ENCODE measurements around the gene ARG1.

The ARG1 gene

GRCh38 chr6:131558922-131559321, 14.1 kb upstream of the ARG1 start:
- Mint-ChIP-seq H3K4me1 (ENCODE audit: low read depth) (no peaks in the 10 kb centered on the region), H3K4me3 (no peak overlapping the region), H3K9me3 (no peaks in the 10 kb centered on the region), H3K36me3 (ENCODE audit: low read depth) (no peaks in the 10 kb centered on the region), H3K27ac (no peak overlapping the region), H3K27me3 (no peaks in the 10 kb centered on the region)
- intact Hi-C loops (cut with micrococcal nuclease) = no loop called here

- Mint-ChIP-seq H3K4me1 (ENCODE audit: low read depth) (no peaks in the 10 kb centered on the region), H3K36me3 (ENCODE audit: low read depth) (no peaks in the 10 kb centered on the region), H3K27ac (no peak overlapping the region), H3K9me3 (no peaks in the 10 kb centered on the region), H3K4me3 (no peak overlapping the region), H3K27me3 (no peaks in the 10 kb centered on the region)
- intact Hi-C loops (cut with micrococcal nuclease) = no loop called here
These were observed 10.9 kb upstream of the ARG1 start for GRCh38 chr6:131561925-131562707.

GRCh38 chr6:131565056-131565455, 8.0 kb upstream of the ARG1 start:
- intact Hi-C loops (cut with micrococcal nuclease) = no loop called here
- H3K27me3 Mint-ChIP-seq = no peaks in the 10 kb centered on the region
- no peak overlapping the region for H3K4me3 Mint-ChIP-seq
- no peak overlapping the region for H3K27ac Mint-ChIP-seq
- no peaks in the 10 kb centered on the region for H3K4me1 Mint-ChIP-seq (ENCODE audit: low read depth)
- no peaks in the 10 kb centered on the region for H3K36me3 Mint-ChIP-seq (ENCODE audit: low read depth)
- H3K9me3 Mint-ChIP-seq = no peaks in the 10 kb centered on the region

GRCh38 chr6:131568726-131569125, 4.3 kb upstream of the ARG1 start:
- Mint-ChIP-seq H3K27me3 (no peaks in the 10 kb centered on the region), H3K27ac (no peak overlapping the region), H3K4me3 (no peak overlapping the region), H3K4me1 (ENCODE audit: low read depth) (no peaks in the 10 kb centered on the region), H3K36me3 (ENCODE audit: low read depth) (peaks cover 13% of the 10 kb centered on the region), H3K9me3 (no peaks in the 10 kb centered on the region)
- intact Hi-C loops (cut with micrococcal nuclease) = no loop called here

GRCh38 chr6:131574133-131574532, 1.1 kb downstream of the ARG1 start:
- Mint-ChIP-seq H3K27me3 (no peaks in the 10 kb centered on the region), H3K4me1 (ENCODE audit: low read depth) (no peaks in the 10 kb centered on the region), H3K9me3 (no peaks in the 10 kb centered on the region), H3K4me3 (no peak overlapping the region), H3K27ac (no peak overlapping the region), H3K36me3 (ENCODE audit: low read depth) (peaks cover 37% of the 10 kb centered on the region)
- intact Hi-C loops (cut with micrococcal nuclease) = no loop called here

GRCh38 chr6:131574686-131575085, 1.7 kb downstream of the ARG1 start:
- H3K27ac Mint-ChIP-seq = no peak overlapping the region
- intact Hi-C loops (cut with micrococcal nuclease) = no loop called here
- no peak overlapping the region for H3K4me3 Mint-ChIP-seq
- no peaks in the 10 kb centered on the region for H3K9me3 Mint-ChIP-seq
- H3K36me3 Mint-ChIP-seq (ENCODE audit: low read depth) = peaks cover 37% of the 10 kb centered on the region
- H3K27me3 Mint-ChIP-seq = no peaks in the 10 kb centered on the region
- H3K4me1 Mint-ChIP-seq (ENCODE audit: low read depth) = no peaks in the 10 kb centered on the region

GRCh38 chr6:131575834-131576478, 2.9 kb downstream of the ARG1 start:
- Mint-ChIP-seq H3K27ac (no peak overlapping the region), H3K4me3 (no peak overlapping the region), H3K27me3 (no peaks in the 10 kb centered on the region), H3K36me3 (ENCODE audit: low read depth) (peaks cover 44% of the 10 kb centered on the region), H3K4me1 (ENCODE audit: low read depth) (no peaks in the 10 kb centered on the region), H3K9me3 (no peaks in the 10 kb centered on the region)
- intact Hi-C loops (cut with micrococcal nuclease) = no loop called here

- H3K9me3 Mint-ChIP-seq = no peaks in the 10 kb centered on the region
These were observed 8.5 kb downstream of the ARG1 start for GRCh38 chr6:131581523-131581922.

GRCh38 chr6:131586543-131586942, 13.5 kb downstream of the ARG1 start:
- Mint-ChIP-seq H3K9me3 (no peaks in the 10 kb centered on the region), H3K4me1 (ENCODE audit: low read depth) (no peaks in the 10 kb centered on the region), H3K27me3 (no peaks in the 10 kb centered on the region), H3K27ac (no peak overlapping the region), H3K36me3 (ENCODE audit: low read depth) (peaks cover 71% of the 10 kb centered on the region), H3K4me3 (no peak overlapping the region)
- intact Hi-C loops (cut with micrococcal nuclease) = loop anchor here (5.0 kb wide), 1 partner anchor 36 kb away; no protein-coding TSS in a partner anchor

More at GRCh38 chr6:131581523-131581922, 8.5 kb downstream of the ARG1 start:
- Mint-ChIP-seq H3K36me3 (ENCODE audit: low read depth) (peaks cover 50% of the 10 kb centered on the region), H3K4me3 (no peak overlapping the region), H3K4me1 (ENCODE audit: low read depth) (no peaks in the 10 kb centered on the region), H3K27ac (no peak overlapping the region), H3K27me3 (no peaks in the 10 kb centered on the region)
- intact Hi-C loops (cut with micrococcal nuclease) = no loop called here

- Mint-ChIP-seq H3K4me3 (no peak overlapping the region), H3K9me3 (no peaks in the 10 kb centered on the region), H3K4me1 (ENCODE audit: low read depth) (no peaks in the 10 kb centered on the region), H3K27me3 (no peaks in the 10 kb centered on the region), H3K27ac (no peak overlapping the region), H3K36me3 (ENCODE audit: low read depth) (peaks cover 77% of the 10 kb centered on the region)
- intact Hi-C loops (cut with micrococcal nuclease) = loop anchor here (5.0 kb wide), 1 partner anchor 34 kb away; no protein-coding TSS in a partner anchor
These were observed 14.9 kb downstream of the ARG1 start for GRCh38 chr6:131587909-131588308.

GRCh38 chr6:131588643-131589042, 15.6 kb downstream of the ARG1 start:
- H3K36me3 Mint-ChIP-seq (ENCODE audit: low read depth) = peaks cover 79% of the 10 kb centered on the region
- intact Hi-C loops (cut with micrococcal nuclease) = loop anchor here (5.0 kb wide), 1 partner anchor 34 kb away; no protein-coding TSS in a partner anchor
- no peaks in the 10 kb centered on the region for H3K9me3 Mint-ChIP-seq
- no peak overlapping the region for H3K4me3 Mint-ChIP-seq
- H3K27ac Mint-ChIP-seq = no peak overlapping the region
- no peaks in the 10 kb centered on the region for H3K4me1 Mint-ChIP-seq (ENCODE audit: low read depth)
- H3K27me3 Mint-ChIP-seq = no peaks in the 10 kb centered on the region

GRCh38 chr6:131592935-131593334, 19.9 kb downstream of the ARG1 start:
- H3K4me3 Mint-ChIP-seq = no peak overlapping the region
- H3K4me1 Mint-ChIP-seq (ENCODE audit: low read depth) = no peaks in the 10 kb centered on the region
- H3K27ac Mint-ChIP-seq = no peak overlapping the region
- no peaks in the 10 kb centered on the region for H3K9me3 Mint-ChIP-seq
- no peaks in the 10 kb centered on the region for H3K27me3 Mint-ChIP-seq
- intact Hi-C loops (cut with micrococcal nuclease) = no loop called here
- peaks cover 88% of the 10 kb centered on the region for H3K36me3 Mint-ChIP-seq (ENCODE audit: low read depth)

GRCh38 chr6:131594074-131594473, 21.0 kb downstream of the ARG1 start:
- H3K4me1 Mint-ChIP-seq (ENCODE audit: low read depth) = no peaks in the 10 kb centered on the region
- peaks cover 88% of the 10 kb centered on the region for H3K36me3 Mint-ChIP-seq (ENCODE audit: low read depth)
- H3K27ac Mint-ChIP-seq = no peak overlapping the region
- H3K4me3 Mint-ChIP-seq = no peak overlapping the region
- no peaks in the 10 kb centered on the region for H3K27me3 Mint-ChIP-seq
- intact Hi-C loops (cut with micrococcal nuclease) = no loop called here
- no peaks in the 10 kb centered on the region for H3K9me3 Mint-ChIP-seq

- intact Hi-C loops (cut with micrococcal nuclease) = no loop called here
- no peaks in the 10 kb centered on the region for H3K27me3 Mint-ChIP-seq
- H3K9me3 Mint-ChIP-seq = no peaks in the 10 kb centered on the region
- peaks cover 80% of the 10 kb centered on the region for H3K36me3 Mint-ChIP-seq (ENCODE audit: low read depth)
- no peaks in the 10 kb centered on the region for H3K4me1 Mint-ChIP-seq (ENCODE audit: low read depth)
- H3K27ac Mint-ChIP-seq = no peak overlapping the region
- no peak overlapping the region for H3K4me3 Mint-ChIP-seq
These were observed 24.4 kb downstream of the ARG1 start for GRCh38 chr6:131597446-131597845.
